ENCODE measurements around the gene MOSMO.
"Not testable (repeated sequence)": the region's sequence is repeated elsewhere in the genome, so short reads cannot be mapped to it uniquely, and the experiment has no call there.

MOSMO gene

GRCh38 chr16:22030087-22030812 lies 22.3 kb downstream of the MOSMO start:
- 0 out of 2 replicates have a peak, but pooled peaks cover 6% of the 10 kb centered on the region for H3K9me3 ChIP-seq
- peaks cover 17% of the 10 kb centered on the region for H3K4me1 ChIP-seq
- H3K4me3 ChIP-seq: no peak overlapping the region
- TF ChIP-seq Cebpa-rat (IDR thresholded peaks at IDR 0.05): no peak
- H3K27ac ChIP-seq: no peak overlapping the region
- no peak overlapping the region for H3K4me2 ChIP-seq
- H3K27me3 ChIP-seq: no peaks in the 10 kb centered on the region
- no peak overlapping the region for H3K9ac ChIP-seq
- H4K20me1 ChIP-seq: peaks cover 32% of the 10 kb centered on the region
- H3K36me3 ChIP-seq: peaks cover 18% of the 10 kb centered on the region; the same call in 1 of the 2 replicates

GRCh38 chr16:22031483-22032083 lies 23.7 kb downstream of the MOSMO start:
- H3K27ac ChIP-seq: no peak overlapping the region
- no peak overlapping the region for H3K9ac ChIP-seq
- H3K36me3 ChIP-seq: peaks cover 25% of the 10 kb centered on the region

DNA sequence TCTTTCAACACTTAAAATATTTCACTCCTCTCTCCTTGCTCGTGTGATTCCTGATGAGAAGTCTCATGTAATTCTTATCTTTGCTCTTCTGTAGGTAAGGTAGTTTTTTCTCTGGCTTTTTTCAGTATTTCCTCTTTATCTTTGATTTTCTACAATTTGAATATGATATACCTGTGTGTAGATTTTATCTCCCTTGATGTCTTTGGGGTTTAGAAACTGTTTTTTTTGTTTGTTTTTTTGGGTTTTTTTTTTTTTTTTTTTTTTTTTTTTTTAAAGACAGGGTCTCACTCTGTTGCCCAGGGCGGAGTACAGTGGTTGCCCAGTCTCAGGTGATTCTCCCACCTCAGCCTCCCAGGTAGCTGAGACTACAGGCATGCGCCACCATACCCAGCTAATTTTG lies 26.6 kb downstream of the MOSMO start:
- H3K9ac ChIP-seq: no peak overlapping the region
- no peaks in the 10 kb centered on the region for H3K4me1 ChIP-seq
- H3K9me3 ChIP-seq: 0 out of 2 replicates have a peak, but pooled peaks cover 6% of the 10 kb centered on the region
- H3K36me3 ChIP-seq: peaks cover 37% of the 10 kb centered on the region
- H4K20me1 ChIP-seq: peaks cover 17% of the 10 kb centered on the region; the same call in 1 of the 2 replicates
- H3K4me2 ChIP-seq: no peak overlapping the region
- no peaks in the 10 kb centered on the region for H3K27me3 ChIP-seq
- no peak overlapping the region for H3K27ac ChIP-seq
- H3K4me3 ChIP-seq: no peak overlapping the region
- no peak for TF ChIP-seq Cebpa-rat (IDR thresholded peaks at IDR 0.05)

More at GRCh38 chr16:22031483-22032083, 23.7 kb downstream of the MOSMO start:
- Histone ChIP-seq H3K9me3 (0 out of 2 replicates have a peak, but pooled peaks cover 6% of the 10 kb centered on the region), H3K27me3 (no peaks in the 10 kb centered on the region), H3K4me1 (peaks cover 16% of the 10 kb centered on the region), H4K20me1 (peaks cover 28% of the 10 kb centered on the region), H3K4me3 (no peak overlapping the region), H3K4me2 (no peak overlapping the region)
- TF ChIP-seq Cebpa-rat (IDR thresholded peaks at IDR 0.05): no peak

DNA sequence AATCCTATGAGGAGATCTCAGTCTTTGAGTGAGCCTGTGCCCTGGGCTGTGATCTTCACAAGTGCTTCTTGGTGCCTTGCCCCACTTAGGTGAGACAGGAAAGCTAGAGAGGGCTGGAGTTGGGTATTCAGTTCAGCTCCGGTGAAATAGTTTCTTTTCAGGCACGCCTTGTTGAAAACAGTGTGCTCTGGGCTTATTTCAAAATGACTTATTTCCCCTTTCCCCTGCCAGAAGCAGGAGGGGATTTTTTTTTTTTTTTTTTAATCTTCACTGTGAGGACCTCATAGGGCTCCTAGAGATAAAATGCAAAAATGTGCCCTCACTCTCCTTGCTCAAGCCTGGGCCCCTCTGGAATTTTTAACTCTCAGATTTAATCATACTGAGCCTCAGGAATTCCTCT lies 27.2 kb downstream of the MOSMO start:
- H3K9ac ChIP-seq: no peak overlapping the region

GRCh38 chr16:22043882-22044281 lies 36.0 kb downstream of the MOSMO start:
- H4K20me1 ChIP-seq: peaks cover 14% of the 10 kb centered on the region; the same call in 1 of the 2 replicates
- not testable (repeated sequence) for H3K4me2 ChIP-seq, H3K36me3 ChIP-seq, H3K9ac ChIP-seq, H3K9me3 ChIP-seq, H3K27me3 ChIP-seq, H3K4me3 ChIP-seq, H3K27ac ChIP-seq, H3K4me1 ChIP-seq

More for the DNA sequence above, 27.2 kb downstream of the MOSMO start:
- peaks cover 37% of the 10 kb centered on the region for H3K36me3 ChIP-seq
- 0 out of 2 replicates have a peak, but pooled peaks cover 6% of the 10 kb centered on the region for H3K9me3 ChIP-seq
- H3K4me2 ChIP-seq: no peak overlapping the region
- H4K20me1 ChIP-seq: 0 out of 2 replicates have a peak, but pooled peaks cover 21% of the 10 kb centered on the region
- H3K4me1 ChIP-seq: no peaks in the 10 kb centered on the region
- no peak overlapping the region for H3K4me3 ChIP-seq
- no peak overlapping the region for H3K27ac ChIP-seq
- H3K27me3 ChIP-seq: no peaks in the 10 kb centered on the region
- no peak for TF ChIP-seq Cebpa-rat (IDR thresholded peaks at IDR 0.05)

- H3K4me3 ChIP-seq, H3K9me3 ChIP-seq, H3K4me1 ChIP-seq, H4K20me1 ChIP-seq, H3K36me3 ChIP-seq, H3K27me3 ChIP-seq, H3K27ac ChIP-seq, H3K9ac ChIP-seq, H3K4me2 ChIP-seq: not testable (repeated sequence)
These were observed 38.0 kb downstream of the MOSMO start for GRCh38 chr16:22045888-22046287.

DNA sequence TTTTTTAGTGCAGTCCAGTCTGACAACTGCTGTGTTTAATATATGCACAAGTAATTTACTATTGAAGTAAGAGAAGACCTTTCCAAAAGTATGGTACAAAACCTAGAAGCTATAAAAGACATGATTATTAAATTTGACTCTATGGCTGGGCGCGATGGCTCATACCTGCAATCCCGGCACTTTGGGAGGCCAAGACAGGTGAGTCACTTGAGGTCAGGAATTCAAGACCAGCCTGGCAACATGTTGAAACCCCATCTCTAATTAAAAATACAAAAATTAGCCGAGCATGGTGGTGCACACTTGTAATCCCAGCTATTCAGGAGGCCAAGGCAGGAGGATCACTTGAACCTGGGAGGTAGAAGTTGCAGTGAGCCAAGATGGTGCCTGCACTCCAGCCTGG lies 43.1 kb downstream of the MOSMO start:
- TF ChIP-seq Cebpa-rat (IDR thresholded peaks at IDR 0.05): no peak
- Histone ChIP-seq H3K27me3 (no peaks in the 10 kb centered on the region), H3K4me2 (no peak overlapping the region), H4K20me1 (peaks cover 8% of the 10 kb centered on the region; the same call in 1 of the 2 replicates), H3K4me3 (no peak overlapping the region), H3K4me1 (no peaks in the 10 kb centered on the region), H3K9me3 (no peaks in the 10 kb centered on the region), H3K36me3 (peaks cover 5% of the 10 kb centered on the region; the same call in 1 of the 2 replicates), H3K27ac (no peak overlapping the region), H3K9ac (no peak overlapping the region)

DNA sequence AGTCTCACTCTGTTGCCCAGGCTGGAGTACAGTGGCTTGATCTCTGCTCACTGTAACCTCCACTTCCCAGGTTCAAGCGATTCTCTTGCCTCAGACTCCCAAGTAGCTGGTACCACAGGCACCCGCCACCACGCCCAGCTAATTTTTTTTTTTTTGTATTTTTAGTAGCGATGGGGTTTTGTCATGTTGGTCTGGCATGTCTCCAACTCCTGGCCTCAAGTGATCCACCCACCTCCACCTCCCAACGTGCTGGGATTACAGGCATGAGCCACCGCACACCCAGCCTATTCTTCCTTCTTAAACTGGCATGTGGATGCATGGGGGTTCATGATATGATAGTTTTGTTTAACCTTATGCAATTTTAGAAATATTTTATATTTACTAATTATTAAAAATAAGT lies 45.1 kb downstream of the MOSMO start:
- Histone ChIP-seq H3K27me3 (no peaks in the 10 kb centered on the region), H3K27ac (no peak overlapping the region), H3K36me3 (peaks cover 5% of the 10 kb centered on the region; the same call in 1 of the 2 replicates), H4K20me1 (peaks cover 2% of the 10 kb centered on the region; the same call in 1 of the 2 replicates), H3K9me3 (no peaks in the 10 kb centered on the region), H3K4me3 (no peak overlapping the region), H3K9ac (no peak overlapping the region), H3K4me2 (no peak overlapping the region), H3K4me1 (no peaks in the 10 kb centered on the region)
- no peak for TF ChIP-seq Cebpa-rat (IDR thresholded peaks at IDR 0.05)

DNA sequence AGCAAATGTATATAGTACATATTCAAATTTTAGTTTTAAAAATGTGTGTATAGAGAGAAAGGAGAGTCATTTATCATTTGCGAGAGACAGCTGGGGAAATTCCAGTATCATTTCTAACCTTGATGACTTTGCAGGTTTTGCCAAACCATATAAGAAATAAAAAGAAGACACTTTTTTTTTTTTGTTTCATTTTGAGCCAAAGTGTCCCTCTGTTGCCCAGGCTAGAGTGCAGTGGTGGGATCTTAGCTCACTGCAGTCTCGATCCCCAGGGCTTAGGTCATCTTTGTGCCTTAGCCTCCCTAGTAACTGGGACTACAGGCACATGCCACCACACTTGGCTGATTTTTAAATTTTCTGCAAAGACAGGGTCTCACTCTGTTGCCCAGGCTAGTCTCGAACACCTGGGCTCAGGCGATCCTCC lies 46.0 kb downstream of the MOSMO start:
- TF ChIP-seq Cebpa-rat (IDR thresholded peaks at IDR 0.05): no peak
- no peak overlapping the region for H3K9ac ChIP-seq
- H3K27ac ChIP-seq: no peak overlapping the region
- H4K20me1 ChIP-seq: no peaks in the 10 kb centered on the region
- no peaks in the 10 kb centered on the region for H3K27me3 ChIP-seq
- H3K4me2 ChIP-seq: no peak overlapping the region
- no peaks in the 10 kb centered on the region for H3K9me3 ChIP-seq
- no peaks in the 10 kb centered on the region for H3K4me1 ChIP-seq
- H3K4me3 ChIP-seq: no peak overlapping the region
- peaks cover 5% of the 10 kb centered on the region; the same call in 1 of the 2 replicates for H3K36me3 ChIP-seq

All from BLaER1 (cell line).